GM19239 (cell line): ENCODE data around the gene AOC3.
"Not testable (repeated sequence)": the region's sequence is repeated elsewhere in the genome, so short reads cannot be mapped to it uniquely, and the experiment has no call there.

ENCODE experiments used
- DNase-seq: peaks from one replicate; pipeline ENCODE4 v3.0.0; 2011; ENCODE audit warnings: low spot score; ENCODE audit not compliant: insufficient read length
- FAIRE-seq: peaks from 2 replicates; lab custom pipeline; 2011; peaks lifted over from hg19 to GRCh38; lab: Jason Lieb, UNC

Gene AOC3

DNA sequence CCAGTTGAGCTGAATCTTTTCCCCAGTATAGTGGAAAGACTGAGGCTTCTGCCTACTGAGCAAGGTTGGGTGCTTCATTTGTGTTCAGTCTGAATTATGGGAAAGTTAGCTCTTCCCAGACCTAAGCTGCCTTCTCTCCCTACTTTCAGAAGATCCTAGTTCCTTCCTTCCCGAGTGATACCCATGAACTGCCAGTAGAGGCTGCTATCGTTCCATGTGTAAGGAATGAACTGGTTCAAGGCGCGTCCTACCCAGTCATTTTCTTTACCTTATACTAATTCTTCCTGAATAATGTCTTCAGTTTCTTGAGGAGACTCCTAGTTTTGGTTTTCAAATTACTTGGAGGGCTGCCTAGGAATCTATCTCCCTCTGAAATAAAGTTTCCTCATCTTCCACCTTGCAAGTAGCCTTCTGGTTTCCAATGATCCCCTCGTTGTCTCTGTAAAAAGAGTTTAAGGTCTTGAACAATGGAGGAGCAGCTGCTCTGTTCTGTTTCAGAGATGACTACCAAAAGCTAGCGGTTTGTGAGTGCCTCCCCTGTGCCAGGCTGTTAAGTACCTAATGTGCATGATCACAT lies 7.6 kb upstream of the AOC3 start:
- FAIRE-seq (peak; percentile 28), DNase-seq (no peak)

DNA sequence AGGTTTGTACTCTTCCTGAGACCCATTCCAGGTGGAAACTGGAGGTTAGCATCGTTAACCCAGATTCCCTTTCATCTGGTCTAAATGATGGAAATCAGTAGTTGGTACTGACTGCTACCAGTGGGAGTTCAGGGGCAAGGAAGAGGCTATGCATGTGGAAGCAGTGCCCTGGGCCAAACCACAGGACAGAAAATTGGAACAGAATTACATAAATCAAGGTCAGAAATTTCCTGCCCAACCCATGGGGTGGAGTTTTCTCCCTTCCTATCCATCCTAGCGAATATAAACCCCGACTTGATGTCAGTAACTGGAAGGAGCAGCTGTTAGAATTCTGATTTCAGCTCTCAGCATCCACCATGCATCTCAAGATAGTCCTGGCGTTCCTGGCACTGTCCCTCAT lies 6.7 kb upstream of the AOC3 start, which contains the start of gene AOC2:
AOC2 (plus strand) TSS at position 310 of the 400 bp plus-strand sequence; CDS start at position 357, 47 bp downstream.
- FAIRE-seq (no peak), DNase-seq (no peak)

DNA sequence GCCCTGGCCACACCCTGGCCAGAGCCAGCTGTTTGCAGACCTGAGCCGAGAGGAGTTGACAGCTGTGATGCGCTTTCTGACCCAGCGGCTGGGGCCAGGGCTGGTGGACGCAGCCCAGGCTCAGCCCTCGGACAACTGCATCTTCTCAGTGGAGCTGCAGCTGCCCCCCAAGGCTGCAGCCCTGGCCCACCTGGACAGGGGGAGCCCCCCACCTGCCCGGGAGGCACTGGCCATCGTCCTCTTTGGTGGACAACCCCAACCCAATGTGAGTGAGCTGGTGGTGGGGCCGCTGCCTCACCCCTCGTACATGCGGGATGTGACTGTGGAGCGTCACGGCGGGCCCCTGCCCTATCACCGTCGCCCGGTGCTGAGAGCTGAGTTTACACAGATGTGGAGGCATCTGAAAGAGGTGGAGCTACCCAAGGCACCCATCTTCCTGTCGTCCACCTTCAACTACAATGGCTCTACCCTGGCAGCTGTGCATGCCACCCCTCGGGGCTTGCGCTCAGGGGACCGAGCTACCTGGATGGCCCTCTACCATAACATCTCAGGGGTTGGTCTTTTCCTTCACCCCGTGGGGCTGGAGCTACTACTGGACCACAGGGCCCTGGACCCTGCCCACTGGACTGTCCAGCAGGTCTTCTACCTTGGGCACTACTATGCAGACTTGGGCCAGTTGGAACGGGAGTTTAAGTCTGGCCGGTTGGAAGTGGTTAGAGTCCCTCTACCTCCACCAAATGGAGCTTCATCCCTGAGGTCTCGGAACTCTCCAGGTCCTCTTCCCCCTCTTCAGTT lies 6.0 kb upstream of the AOC3 start:
- DNase-seq = no peak
- no peak for FAIRE-seq

GRCh38 chr17:42845556-42845917 lies 5.5 kb upstream of the AOC3 start:
- DNase-seq (no peak), FAIRE-seq (no peak)

DNA sequence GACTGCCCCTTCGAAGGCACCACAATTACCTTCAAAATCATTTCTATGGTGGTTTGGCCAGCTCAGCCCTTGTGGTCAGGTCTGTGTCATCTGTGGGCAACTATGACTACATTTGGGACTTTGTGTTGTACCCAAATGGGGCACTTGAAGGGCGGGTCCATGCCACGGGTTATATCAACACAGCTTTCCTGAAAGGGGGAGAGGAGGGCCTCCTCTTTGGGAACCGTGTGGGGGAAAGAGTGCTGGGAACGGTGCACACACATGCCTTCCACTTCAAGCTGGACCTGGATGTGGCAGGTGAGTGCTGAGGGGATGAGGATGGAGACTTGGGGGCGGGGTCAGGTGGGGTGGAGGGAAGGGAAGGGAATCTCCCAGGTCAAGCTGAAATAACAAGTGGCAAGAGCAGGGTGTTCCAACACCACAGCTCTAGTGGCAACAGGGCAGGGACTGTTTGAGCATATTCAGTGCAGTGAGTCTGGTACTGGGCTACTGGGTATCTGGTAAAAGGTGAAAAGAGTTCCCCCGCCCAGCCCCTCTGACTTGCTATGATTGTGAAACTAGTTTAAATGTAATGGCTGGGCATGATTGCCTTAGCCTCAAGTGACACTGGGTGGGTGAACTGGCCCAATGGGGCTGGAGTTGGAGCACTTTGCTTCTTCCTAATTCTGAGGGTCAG lies 4.9 kb upstream of the AOC3 start:
- DNase-seq (no peak), FAIRE-seq (no peak)

- FAIRE-seq (no peak), DNase-seq (no peak)
Measured at GRCh38 chr17:42846594-42847280, 4.3 kb upstream of the AOC3 start.

GRCh38 chr17:42848093-42848492 lies 2.9 kb upstream of the AOC3 start:
- DNase-seq (no peak), FAIRE-seq (no peak)

- DNase-seq (no peak), FAIRE-seq (no peak)
Measured at GRCh38 chr17:42849031-42849430, 2.0 kb upstream of the AOC3 start.

- FAIRE-seq = no peak
- DNase-seq = no peak
Measured at GRCh38 chr17:42849451-42850181, 1.4 kb upstream of the AOC3 start.

GRCh38 chr17:42851371-42852240 lies 607 bp downstream of the AOC3 start:
- not testable (repeated sequence) for DNase-seq, FAIRE-seq

DNA sequence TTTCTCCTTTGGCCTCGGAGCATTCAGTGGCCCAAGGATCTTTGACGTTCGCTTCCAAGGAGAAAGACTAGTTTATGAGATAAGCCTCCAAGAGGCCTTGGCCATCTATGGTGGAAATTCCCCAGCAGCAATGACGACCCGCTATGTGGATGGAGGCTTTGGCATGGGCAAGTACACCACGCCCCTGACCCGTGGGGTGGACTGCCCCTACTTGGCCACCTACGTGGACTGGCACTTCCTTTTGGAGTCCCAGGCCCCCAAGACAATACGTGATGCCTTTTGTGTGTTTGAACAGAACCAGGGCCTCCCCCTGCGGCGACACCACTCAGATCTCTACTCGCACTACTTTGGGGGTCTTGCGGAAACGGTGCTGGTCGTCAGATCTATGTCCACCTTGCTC lies 1.4 kb downstream of the AOC3 start:
- no peak for FAIRE-seq

DNA sequence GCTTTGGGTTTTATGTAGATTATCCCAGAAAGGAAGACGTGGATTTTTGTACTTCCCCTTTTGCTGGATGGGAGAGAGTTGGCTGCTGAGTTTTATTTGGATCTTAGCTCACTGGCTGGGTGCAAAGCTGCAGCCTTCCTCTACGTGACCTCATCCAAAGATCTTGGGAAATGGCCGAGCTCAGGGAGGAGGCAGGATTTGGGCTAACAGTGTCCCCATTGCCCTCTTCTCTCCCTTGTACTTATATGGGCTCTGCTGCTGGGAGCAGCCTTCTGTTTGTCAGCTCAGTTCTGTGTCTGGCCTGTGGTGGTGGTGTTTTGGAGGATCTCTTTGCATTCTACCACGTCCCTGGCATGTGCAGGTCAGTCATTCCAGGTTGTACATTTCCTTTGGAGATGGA lies 2.0 kb downstream of the AOC3 start:
- no peak for FAIRE-seq
- no peak for DNase-seq

More for the DNA sequence above, 1.4 kb downstream of the AOC3 start:
- no peak for DNase-seq

GRCh38 chr17:42853597-42853967 lies 2.6 kb downstream of the AOC3 start:
- no peak for FAIRE-seq
- no peak for DNase-seq

DNA sequence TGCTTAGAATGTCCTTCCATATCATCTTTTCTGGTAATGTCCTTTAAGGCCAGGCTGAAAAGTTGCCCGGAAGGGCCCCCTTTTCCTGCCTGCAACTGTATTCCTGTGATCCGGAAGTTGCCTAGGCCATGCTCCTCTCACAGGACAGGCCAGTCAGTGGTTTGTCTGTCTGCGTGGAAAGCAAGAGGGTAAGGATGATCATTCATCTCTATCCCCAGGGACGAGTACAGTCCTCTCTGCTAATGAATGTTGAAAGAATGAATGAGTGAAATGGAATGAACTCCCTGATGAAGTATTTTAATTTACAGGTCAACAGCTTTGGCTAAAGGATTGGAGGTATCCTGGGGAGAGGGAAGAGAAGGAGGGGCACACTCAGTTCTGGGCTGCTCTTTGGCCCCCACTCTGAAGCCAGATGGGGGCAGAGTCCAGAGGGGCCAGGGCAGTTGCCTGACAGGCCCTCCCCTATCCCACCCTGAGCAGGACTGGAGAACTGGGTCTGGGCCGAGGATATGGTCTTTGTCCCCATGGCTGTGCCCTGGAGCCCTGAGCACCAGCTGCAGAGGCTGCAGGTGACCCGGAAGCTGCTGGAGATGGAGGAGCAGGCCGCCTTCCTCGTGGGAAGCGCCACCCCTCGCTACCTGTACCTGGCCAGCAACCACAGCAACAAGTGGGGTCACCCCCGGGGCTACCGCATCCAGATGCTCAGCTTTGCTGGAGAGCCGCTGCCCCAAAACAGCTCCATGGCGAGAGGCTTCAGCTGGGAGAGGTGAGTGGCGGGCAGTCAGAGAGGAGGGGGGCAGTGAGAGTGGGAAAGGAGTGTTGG lies 3.2 kb downstream of the AOC3 start:
- DNase-seq (no peak), FAIRE-seq (no peak)

- DNase-seq (no peak), FAIRE-seq (no peak)
Measured at GRCh38 chr17:42855048-42855596, 4.1 kb downstream of the AOC3 start.

GRCh38 chr17:42856093-42856492 lies 5.1 kb downstream of the AOC3 start:
- not testable (repeated sequence) for DNase-seq, FAIRE-seq

- not testable (repeated sequence) for FAIRE-seq, DNase-seq
Measured at GRCh38 chr17:42856516-42856915, 5.5 kb downstream of the AOC3 start.

- FAIRE-seq (no peak), DNase-seq (no peak)
Measured at GRCh38 chr17:42857389-42857788, 6.4 kb downstream of the AOC3 start.
